KG1 (cell line): Measurements from ENCODE around the gene TTLL7.
"Not testable (repeated sequence)": the region's sequence is repeated elsewhere in the genome, so short reads cannot be mapped to it uniquely, and the experiment has no call there.

Source experiments
- DNase-seq: peaks from one replicate; lab custom pipeline; 2025; lab: John Stamatoyannopoulos, UW

The TTLL7 gene

DNA sequence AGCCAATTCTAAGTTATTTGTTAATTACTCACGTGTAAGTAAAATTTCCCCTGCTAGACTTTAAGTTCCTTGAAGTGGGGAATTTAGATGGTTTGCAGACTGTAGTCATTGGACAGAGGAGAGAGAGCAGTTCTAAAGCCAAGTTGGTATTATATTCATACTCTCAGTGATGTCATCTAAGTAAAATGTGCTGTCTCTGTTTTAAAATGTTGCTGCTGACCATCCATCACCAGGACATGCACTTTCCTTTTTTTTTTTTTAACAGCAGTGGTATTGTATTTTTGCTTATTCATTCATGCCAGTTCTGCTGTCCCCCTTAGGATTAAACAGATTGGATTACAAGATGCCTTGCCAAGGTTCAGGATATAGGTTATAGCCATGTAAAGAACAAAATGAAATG is 2.3 kb downstream of the TTLL7 start:
- DNase-seq = no peak

DNA sequence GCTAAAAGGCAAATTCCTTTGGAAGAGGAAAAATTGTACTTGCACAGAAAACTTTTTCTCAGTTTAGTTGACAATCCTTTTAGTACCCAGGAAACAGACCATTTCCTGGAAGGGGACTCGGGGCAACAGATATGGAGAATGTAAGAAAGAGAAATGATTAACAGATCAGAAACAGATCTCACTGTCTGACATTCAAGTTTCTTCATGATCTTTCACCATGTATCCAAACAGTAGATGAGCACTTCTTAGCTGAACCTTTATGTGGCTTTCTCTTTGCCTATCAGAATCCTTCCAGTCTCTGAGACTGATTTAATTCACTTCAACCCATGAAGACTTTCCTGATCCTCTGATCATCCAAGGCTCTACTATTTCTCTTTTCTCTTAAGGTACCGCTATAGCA is 2.7 kb downstream of the TTLL7 start:
- DNase-seq = no peak

DNA sequence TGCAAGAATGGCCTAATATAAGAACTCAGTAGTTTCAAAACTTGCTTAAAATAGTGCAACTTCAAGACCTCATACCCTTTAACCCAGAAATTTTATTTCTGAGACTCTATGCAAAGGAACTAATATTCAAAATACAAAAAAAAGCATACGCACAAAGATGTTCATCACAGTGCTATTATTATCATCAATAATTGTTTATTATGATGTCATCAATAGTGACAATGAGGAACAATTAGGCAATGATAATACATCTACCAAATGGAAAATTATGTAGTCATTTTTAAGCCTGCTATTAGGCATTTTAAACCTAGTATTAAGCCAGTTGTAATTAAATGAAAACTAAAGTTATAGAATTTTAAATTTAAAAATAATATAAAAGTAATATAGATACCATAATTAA is 3.3 kb downstream of the TTLL7 start:
- DNase-seq = no peak

DNA sequence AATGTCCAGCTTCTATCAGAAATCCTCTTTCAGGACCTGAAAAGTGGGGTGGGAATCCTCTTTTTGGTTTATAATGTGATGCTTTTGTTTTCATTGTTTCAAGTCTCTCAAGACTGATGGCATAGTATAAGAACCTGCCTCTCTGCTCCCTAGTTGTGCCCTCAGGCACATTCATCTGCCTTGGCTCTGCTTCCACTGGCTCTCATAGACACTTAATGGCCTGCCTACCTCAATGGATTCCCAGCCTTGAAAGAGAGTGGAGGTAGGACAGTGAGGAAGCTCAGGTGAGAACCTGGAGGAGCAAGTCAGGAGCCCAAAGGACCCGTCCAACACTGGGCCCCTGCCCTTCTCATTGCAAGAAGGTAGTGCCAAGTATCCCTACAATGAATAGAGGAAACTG is 4.8 kb downstream of the TTLL7 start:
- DNase-seq = no peak

DNA sequence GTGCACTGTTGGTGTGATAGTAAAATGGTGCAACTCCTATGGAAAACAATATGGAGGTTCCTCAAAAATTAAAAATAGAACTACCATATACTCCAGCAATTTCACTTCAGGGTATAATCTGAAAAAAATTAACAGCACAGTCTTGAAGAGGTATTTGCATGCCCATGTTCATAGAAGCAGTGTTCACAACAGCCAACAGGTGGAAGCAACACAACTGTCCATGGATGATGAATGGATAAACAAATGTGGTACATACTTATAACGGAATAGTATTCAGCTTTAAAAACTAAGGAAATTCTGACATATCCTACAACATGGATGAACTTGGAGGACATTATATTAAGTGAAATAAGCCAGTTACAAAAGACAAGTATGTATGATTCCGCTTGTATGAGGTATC is 8.2 kb downstream of the TTLL7 start:
- no peak for DNase-seq

DNA sequence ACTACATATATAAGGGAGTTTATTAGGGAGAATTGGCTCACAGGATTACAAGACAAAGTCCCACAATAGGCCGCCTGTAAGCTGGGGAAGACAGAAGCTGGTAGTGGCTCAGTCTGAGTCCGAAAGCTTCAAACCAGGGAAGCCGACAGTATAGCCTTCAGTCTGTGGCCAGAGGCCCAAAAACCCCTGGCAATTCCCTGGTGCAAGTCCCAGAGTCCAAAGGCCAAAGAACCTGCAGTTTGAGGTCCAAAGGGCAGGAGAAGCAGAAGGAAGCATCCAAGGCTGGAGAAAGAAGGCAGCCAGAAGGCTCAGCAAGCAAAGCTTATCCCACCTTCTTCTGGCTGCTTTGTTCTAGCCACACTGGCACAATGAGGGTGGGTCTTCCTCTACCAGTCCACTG is 13.9 kb downstream of the TTLL7 start:
- DNase-seq = no peak

DNA sequence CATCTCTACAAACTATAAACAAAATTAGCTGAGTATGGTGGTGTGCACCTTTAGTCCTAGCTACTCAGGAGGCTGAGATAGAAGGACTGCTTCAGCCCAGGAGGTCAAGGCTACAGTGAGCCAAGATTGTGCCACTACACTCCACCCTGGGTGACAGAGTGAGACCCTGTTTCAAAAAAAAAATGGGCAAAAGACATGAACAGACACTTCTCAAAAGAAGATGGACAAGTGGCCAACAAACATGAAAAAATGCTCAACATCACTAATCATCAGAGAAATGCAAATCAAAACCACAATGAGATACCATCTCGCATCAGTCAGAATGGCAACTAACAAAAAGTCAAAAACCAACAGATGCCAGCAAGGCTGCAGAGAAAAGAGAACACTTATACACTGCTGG is 15.0 kb downstream of the TTLL7 start:
- not testable (repeated sequence) for DNase-seq

DNA sequence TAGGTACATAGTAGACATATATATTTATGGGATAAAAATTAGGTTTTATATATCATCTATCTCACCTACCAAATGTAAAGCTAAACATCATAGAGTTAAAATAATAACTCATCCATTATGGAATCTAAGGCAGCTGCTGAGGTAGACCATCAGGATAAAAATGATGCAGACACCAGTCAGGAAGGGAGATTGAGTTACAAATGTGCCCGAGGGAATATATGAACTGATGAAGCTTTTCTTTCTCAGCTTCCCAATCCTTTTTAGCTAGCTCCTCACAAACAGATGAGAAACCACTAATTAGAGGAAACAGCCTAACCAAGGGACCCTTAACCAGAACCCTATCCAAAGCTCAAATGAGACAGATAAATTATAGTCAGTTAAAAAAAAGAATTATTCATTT is 20.9 kb downstream of the TTLL7 start:
- DNase-seq = no peak

DNA sequence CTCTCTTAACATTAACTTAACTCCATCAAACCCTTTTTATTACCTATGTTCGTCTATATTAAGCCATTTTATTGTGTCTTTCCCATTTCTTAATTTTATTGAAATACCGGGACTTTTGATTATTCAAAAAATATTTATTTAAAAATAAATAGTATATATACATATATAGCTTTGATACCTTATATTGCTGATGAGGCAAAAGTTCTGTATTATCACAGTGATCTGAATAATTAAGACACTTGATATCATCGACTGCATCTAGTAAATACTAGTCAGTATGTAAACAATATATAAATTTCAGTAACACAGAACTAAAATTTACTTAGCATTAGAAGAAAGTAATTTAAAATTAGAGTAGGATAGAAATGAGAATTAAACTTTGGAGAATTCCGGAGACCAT is 22.0 kb downstream of the TTLL7 start:
- DNase-seq = no peak

DNA sequence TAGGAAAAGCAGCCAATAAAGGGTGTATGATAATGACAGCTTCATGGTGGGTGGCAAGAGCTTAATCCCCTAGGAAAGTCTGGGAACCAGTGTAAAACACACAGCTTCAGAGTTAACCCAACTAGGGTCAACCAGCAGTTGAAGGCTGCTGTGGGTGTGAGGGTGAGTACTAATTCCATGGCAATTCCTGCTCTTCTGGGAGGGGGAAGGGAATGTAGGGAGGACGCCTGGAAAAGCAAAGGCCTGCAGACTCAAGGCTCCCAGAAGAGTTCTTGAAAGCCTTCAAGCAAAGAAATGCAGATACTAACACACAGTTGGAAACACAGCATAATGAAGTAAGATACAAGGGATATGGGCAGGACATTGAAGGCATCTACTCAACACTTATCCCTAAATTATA is 28.1 kb downstream of the TTLL7 start:
- DNase-seq = no peak

DNA sequence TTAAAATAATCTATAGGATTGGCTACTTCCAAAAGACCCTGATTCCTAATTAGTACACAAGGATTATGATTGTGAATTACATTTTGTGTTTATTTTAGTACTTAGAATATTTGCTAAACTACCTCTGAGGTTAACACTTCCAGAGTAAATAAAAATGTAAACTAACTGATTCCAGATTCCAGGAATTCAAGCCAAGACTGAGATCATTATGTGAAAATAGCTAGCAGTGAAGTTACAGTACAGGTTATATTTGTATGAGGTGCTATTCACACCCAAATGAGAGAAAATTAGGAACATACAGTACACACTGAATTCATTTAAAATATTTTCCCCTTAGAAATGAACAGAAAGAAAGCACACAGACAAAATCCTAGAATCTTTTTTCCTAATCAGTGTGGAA is 28.8 kb downstream of the TTLL7 start:
- no peak for DNase-seq

DNA sequence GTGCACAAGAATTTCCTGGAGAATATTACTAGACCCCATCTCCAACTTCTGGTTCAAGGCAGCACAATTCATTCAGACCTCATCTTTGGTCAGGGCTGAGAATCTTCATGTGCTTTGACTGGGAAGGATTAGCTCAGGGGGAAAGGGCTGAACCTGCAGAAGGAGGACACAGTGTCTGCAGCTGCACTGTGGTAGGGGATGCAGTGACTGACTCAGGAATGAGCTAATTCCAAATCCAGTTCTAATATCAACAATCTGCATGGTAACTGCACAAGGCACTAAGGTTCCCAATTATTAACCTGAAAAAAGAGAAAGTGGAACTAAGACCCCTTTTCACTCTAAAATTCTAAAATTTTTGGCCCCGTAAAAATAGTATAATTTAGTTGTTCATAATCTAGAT is 31.6 kb downstream of the TTLL7 start:
- no peak for DNase-seq

DNA sequence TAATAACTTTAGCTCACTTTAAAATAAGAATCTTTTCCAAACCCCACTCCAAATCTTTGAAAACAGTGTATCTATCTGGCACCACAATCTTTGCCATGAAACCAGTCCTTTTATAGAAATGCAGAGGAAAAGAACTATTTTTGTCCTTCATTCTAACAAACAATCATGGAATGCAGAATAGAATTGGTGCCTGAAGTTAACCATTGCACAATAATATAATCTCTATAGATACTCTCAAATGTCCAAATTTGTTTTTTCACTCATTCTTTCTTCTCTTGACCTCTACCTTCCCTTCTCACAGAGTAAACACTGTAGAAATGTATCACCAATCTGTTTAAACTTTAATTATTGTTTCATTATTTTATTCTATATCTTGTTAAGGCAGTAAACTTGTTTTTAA is 34.8 kb downstream of the TTLL7 start:
- no peak for DNase-seq

DNA sequence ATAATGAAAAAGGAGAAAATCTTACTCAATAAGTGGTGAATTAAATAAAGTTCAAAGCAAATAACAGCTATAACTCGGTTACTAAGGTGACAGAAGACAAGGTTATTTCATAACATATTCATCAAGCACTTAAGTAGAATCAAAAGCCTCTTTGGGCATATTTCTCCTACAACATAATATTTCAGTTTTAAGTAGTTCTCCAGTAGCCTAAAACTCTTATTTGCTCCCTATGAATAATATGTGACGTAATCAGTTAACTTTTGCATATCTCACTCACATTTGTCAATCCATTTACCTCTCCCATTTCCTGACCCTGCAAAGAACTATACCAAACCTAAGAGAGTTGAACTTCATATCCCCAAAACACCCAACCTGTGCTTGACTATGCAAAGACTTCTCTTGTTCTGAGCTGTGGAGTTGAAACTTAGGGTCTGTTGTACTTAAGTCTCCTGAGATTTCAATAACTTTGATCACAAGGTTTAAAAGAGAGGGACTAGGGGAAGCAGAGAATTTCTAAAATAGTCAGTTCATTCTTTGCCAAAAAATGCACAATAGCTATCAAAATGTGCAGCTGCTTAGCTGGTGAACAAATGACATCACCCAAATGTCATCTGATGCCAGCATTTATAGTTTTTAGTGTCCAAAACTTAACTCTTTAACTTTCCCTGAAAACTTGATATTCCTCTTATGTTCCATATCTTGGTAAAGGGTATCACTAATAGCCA is 37.2 kb downstream of the TTLL7 start:
- DNase-seq = no peak

DNA sequence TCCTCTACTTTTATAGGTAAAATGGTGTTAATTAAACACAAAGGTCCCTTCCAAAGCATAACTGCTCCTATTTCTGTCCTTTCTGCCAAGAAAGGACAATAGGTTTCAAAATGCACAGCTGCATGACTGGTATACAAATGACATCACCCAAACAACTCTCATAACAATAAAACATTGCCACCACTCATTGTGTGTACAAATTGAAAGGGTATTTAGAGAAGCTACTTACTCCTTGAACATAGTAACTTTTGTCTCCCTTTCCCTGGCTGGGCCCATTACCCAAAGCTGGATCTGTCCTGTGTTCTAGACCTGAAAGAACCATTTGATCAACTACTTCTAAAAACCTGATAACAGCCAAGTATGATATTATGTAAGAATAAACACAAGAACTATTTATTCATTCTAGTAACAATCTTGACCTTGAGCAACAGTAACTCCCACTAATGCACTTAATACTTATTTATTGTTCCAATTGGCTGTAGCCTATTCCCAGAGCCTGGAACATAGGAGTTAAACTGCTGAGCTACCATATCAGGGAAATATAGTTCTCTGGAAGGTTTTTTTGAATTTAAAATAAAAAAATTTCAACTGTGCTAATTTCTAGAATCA is 38.2 kb downstream of the TTLL7 start:
- DNase-seq = no peak

DNA sequence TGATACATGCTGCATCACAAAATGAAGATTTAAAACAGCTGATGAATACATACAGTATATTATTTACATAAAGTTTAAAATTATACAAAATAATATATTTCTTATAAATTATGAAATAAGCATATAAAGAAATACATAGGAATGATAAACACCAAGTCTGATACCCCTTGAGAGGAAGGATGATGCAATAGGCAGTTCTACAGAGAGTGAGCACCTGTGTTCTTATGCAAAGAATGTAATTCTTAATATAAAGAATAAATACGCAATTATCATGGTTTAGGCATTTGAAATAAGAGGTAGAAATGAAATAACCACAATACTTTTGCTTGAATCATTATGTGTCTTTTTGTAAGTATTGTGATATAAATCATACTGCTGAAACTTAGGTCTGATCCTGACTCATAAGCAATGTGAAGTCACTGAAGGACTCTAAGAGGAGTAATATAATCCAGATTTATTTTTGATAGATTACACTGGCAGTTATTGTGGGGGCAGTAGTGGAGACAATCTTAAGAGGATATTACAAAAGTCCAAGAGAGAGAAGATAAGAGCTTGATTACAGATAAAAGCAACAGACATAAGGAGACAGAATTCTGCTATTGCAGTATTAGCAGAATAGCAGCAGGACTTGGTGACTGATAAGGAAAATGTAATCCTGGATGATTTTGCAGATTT is 39.0 kb downstream of the TTLL7 start:
- DNase-seq = no peak

DNA sequence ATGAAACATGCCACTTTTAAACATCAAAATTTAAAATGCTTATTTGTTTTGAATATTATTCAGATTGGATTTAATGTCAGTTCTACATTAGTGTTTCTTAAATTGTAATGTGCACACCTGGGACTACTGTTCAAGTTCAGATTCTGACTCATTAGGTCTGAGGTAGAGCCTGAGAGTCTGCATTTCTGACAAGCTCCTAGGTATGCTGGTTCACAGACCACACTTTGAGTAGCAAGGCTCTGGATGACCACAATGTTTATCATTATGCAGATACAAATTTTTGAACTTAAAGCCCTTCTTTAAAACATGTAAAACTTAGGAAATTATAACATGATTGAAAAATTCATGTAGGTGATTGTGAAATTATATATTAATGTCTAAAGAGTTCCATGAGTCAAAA is 40.2 kb downstream of the TTLL7 start:
- DNase-seq = no peak

DNA sequence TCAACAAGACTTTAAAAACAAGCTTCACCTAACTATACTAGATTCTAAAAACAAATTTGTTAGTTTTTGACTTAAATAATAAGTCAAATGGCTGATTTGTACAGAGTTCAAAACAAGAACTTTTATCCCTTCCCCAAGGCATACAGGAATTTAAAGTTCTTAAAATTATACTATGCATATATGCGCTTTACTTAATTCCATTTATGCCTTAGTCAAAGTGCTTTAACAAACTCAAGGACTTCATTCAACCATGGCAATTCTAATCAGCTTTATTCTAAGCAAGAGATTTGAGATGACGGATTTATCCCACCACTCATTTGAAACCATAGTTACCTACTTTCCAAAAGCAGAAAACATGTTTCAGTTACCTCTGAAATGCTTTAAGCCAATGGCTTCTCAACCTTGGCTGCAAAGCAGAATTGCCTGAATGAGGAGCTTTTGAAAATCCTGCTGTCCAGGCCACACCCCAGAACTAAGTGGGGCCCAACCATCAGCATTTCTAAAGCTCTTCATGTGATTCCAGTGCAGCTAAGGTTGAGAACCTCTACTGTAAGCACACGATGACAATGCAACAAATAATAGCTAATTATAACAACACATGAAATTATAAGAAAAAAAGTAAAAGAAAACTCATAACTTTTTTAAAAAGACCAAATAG is 44.6 kb downstream of the TTLL7 start:
- no peak for DNase-seq

DNA sequence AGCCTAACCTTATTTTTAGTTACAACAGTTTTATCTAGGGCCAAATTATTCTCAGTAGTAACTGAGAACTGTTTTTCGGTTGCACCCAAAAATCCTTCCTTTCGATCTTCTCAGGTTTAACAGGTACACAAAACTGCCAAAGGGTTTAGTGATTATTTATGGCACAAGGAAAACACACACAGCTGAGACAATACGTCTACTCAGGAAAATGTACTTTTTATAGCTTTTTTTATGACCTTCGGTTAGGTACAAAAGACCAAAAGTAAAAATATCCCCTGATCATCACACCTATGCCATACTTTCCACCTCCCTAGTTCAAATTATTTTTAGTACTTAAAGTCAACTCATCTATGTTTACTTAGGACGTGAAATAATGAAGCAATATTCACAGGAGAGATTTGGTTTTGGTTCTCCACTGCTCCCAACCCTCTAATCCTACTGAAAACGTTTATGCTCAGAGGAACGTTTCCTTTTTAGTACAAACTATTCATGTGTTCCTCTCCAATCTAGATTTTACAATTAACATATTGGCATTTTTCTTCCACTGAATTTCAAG is 48.7 kb downstream of the TTLL7 start:
- DNase-seq = no peak

DNA sequence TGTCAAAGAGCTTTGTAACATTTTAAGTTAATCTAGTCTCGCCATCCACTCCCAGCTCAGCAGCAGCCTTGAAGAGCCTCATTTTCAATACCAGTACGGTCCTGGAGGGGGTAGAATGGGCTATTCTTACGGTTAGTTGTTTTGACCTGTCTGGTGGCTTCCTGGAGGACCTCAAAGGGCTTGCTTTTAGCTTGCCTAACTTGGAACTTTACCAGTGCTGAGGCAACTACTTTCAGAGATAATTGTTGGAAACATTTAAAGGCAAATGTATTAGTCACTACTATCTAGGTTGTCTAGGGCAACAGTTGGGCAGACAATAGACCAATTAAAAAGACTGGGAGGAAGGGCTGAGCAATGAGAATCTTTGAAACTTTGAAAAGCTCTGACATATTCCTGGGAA is 56.0 kb downstream of the TTLL7 start:
- DNase-seq = no peak

DNA sequence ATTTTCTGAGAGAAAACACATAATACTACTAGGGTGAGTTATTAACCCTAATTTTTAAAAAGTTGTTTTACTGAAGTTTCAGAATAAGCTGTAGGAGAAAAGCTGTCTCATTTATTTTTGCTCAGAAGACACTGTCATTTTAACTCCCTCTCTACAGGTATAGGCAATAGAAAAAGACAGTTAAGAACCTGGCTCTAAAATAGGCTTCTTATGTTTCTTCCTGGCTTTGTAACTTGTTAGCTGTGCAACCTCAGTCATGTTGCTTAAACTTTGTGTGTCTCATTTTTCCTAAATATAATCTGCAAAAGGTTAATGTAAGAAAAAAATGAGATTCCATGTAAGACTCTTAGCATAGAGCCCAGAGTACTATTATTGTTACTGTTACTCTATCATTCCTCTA is 64.4 kb downstream of the TTLL7 start:
- DNase-seq = no peak

DNA sequence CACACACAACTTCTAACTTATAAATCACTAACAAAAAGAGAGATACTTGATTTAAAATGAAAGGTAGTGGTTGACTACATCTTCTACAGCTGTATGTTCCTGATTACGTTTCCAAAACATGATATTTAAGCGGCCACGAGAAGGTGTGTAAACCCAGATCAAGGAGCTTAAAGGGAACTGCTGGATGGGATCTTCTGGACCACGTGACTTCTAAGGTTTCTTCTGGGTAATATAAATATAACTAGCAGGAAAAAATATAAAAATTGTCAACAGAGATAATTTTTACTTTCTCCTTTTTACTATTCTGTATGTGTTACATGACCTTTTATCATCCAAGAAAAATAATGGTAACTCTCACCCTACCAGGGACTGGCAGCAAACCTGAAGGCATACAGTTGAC is 66.2 kb downstream of the TTLL7 start:
- DNase-seq = no peak

DNA sequence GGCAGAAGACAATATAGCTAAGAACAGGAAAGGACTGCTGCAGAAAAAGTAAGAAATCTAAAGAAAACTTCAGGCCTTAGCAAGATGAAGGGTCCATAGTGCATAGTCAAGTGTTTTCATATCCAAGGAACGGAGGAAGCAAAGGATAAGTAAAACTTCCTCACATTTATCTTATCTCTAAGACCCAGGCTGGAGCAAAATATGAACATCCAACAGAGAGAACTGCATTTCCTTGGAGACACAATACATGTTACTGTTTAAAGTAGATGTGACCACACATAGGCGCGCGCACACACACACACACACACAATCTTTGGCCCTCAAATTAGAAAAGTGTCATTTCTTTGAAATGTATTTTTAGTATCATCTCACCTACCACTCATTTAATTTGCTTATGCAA is 66.7 kb downstream of the TTLL7 start:
- no peak for DNase-seq
